ENCODE data around the gene NHERF2. TPM values are rescaled to one million over a fixed set of nuclear protein-coding genes. Genes with fewer than 3 reads are reported as not detected.
"Not testable (repeated sequence)": the region's sequence is repeated elsewhere in the genome, so short reads cannot be mapped to it uniquely, and the experiment has no call there.

Gene NHERF2
- total RNA-seq, 4 donors from 2014 or later, result 10.3 to 97.1 (median 33.1) TPM

GRCh38 chr16:2031081-2031577 is 4.4 kb downstream of the NHERF2 start:
- H3K9me3 ChIP-seq, result no peaks in the 10 kb centered on the region
- peak overlapping the region; percentile 80 to 83 for H3K27ac ChIP-seq
- no peak for TF ChIP-seq POLR2A (IDR thresholded peaks at IDR 0.05)
- no peaks in the 10 kb centered on the region for H3K27me3 ChIP-seq
- no peaks in the 10 kb centered on the region for H3K36me3 ChIP-seq
- intact Hi-C loops (cut with DNase I; ENCODE audit: low total_unique reads), result no loop called here
- no peak overlapping the region for H3K4me3 ChIP-seq
- DNase-seq, result no peak
- H3K4me1 ChIP-seq, result peaks cover 0 to 20% of the 10 kb centered on the region in 2 donors

DNA sequence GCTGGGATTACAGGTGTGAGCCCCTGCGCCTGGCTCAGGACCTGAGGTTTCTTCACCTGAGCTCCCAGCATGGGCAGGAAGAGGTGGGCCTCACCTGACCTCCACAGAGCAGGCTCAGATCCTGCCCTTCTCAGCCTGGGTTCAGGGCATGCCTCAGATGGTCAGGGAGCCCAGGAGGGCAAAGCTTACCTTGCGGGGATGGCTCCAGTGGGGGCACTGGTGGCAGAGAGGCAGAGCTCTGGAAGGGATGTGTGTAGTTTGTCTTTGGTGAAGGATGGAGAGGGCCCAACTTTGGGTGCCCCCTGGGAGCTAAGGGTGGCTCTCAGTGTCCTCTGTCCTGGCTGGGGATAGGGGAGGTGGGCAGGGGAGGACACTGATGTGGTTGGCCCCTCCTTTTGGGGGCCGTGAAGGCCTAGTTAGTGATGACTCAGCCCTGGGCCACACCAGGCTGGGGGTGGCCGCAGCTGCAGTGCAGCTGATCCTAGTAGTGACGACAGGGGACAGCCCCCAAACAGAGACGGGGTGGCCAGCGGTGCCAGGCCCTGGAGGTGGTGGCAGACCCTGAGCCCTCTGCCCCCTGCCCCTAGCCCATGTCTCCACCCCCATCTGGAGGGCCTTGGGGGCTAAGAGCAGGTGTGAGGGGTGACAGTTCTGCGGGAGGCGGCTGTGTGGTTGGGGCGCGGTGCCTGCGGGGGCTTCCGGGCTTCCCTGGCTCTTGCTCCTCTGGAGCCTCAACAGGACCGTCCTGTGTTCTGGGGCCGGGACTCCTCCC is 5.8 kb downstream of the NHERF2 start:
- peak in 1 of 2 donors; percentile 41 for DNase-seq
- Histone ChIP-seq H3K27ac (peak overlapping the region; percentile 80 to 83), H3K4me1 (peaks cover 0 to 29% of the 10 kb centered on the region in 2 donors), H3K27me3 (no peaks in the 10 kb centered on the region), H3K4me3 (peak overlapping the region in 1 of 2 donors; percentile 14), H3K9me3 (no peaks in the 10 kb centered on the region), H3K36me3 (no peaks in the 10 kb centered on the region)
- TF ChIP-seq CTCF (IDR thresholded peaks at IDR 0.05) (no peak), POLR2A (IDR thresholded peaks at IDR 0.05) (no peak)
- intact Hi-C loops (cut with DNase I; ENCODE audit: low total_unique reads), result no loop called here

DNA sequence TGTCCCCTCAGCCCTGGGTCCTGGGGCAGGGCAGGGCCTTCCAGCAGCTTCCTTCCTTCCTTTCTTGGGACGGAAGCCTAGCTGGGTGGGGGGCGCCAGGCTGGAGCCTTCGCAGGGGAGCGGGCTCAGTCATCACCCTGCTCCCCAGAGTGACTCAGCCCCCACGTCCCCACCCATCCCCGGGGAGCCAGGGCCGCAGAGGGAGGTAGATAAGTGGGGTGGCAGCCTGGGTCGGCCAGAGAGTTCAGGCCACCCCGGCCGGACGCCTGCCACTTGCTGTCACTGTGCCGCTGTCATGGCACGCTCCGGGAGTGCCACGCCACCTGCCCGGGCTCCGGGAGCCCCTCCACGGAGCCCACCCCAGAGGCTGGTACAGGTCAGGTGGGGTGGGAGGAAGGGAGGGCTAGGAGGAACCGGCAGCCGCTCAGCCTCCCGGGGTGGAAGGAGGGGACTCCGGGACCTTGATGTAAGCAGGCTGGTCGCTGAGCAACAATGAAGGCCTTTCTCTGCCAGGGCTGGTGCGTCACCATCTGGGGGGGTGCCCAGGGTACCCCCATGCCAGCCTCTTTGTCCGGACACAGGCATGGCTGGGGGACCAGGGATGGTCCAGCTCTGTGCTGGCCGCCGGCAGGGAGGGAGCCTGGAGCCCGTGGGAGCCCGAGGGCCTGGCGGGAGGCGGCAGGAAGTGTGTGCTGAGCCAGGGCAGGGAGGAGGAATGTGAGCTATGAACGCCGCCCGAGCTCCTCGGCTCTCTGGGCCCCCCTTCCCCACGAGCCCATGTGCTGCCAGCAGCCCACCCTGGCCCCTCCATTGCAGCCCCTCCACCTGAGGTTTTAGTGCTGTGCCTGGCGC is 6.6 kb downstream of the NHERF2 start:
- intact Hi-C loops (cut with DNase I; ENCODE audit: low total_unique reads), result no loop called here
- H3K4me1 ChIP-seq, result peaks cover 0 to 32% of the 10 kb centered on the region in 2 donors
- DNase-seq, result peak; percentile 71 to 72
- no peaks in the 10 kb centered on the region for H3K9me3 ChIP-seq
- peak overlapping the region; percentile 14 to 20 for H3K4me3 ChIP-seq
- peak overlapping the region; percentile 80 to 83 for H3K27ac ChIP-seq
- TF ChIP-seq CTCF (IDR thresholded peaks at IDR 0.05) (no peak), POLR2A (IDR thresholded peaks at IDR 0.05) (no peak)
- H3K36me3 ChIP-seq, result no peaks in the 10 kb centered on the region
- no peaks in the 10 kb centered on the region for H3K27me3 ChIP-seq

DNA sequence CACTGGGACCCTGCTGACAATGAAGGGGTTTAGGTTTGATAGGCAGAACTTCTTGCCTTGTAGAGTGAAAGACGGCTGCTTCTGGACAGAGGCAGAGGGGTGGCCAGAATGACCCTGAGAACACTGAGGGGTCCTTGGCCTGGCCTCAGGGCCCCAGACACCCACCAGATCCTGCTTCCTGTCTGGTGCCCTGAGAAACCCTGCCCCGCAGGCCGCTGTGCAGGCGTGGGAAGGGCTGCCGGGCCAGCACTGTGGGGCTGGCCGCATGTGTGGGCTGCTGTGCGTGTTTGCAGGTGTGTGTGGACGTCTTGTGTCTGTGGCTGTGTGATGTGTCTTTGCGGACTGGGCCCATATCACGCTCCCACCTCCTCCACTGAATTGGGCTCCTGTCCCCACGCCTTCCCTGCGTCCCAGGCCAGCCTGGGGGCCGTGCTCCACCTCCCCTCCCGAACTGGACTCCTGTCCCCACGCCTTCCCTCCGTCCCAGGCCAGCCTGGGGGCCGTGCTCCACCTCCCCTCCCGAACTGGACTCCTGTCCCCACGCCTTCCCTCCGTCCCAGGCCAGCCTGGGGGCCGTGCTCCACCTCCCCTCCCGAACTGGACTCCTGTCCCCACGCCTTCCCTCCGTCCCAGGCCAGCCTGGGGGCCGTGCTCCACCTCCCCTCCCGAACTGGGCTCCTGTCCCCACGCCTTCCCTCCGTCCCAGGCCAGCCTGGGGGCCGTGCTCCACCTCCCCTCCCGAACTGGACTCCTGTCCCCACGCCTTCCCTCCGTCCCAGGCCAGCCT is 7.4 kb downstream of the NHERF2 start:
- H3K36me3 ChIP-seq; H3K27me3 ChIP-seq; H3K9me3 ChIP-seq; DNase-seq; intact Hi-C loops (cut with DNase I; ENCODE audit: low total_unique reads): not testable (repeated sequence)
- Histone ChIP-seq H3K4me3 (peak overlapping the region; percentile 14 to 20), H3K4me1 (peaks cover 0 to 32% of the 10 kb centered on the region in 2 donors), H3K27ac (peak overlapping the region; percentile 91 to 92)

DNA sequence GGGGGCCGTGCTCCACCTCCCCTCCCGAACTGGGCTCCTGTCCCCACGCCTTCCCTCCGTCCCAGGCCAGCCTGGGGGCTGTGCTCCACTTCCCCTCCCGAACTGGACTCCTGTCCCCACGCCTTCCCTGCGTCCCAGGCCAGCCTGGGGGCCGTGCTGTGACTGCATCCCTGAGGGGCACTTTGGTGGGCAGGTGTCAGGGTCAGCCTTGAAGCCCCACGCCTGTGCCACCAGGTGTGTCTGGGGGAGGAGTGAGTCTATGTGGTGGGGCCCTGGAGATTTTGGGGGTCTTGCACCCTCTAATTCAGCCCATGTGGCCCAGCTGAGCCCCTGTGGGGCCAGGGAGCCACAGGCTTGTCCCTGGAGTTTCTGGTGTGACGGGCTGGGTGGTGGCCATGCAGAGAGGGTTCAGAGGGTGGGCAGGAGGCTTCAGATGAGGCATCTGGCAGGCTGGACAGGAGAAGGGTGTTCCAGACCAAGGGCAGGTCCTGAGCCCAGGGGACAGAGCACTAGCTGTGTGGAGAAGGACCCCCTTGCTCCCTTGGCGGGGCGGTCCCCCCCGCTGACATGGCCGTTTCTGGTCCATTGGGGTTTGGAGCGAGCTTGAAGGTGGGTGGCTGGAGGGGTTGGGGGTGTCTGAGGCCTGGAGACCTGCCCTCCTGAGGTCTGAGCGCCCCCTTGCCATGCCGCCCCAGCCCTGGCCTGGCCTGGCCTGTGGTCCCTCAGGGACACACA is 8.2 kb downstream of the NHERF2 start:
- H3K27ac ChIP-seq, result peak overlapping the region; percentile 91 to 92
- peak in 1 of 2 donors; percentile 39 for DNase-seq
- TF ChIP-seq POLR2A (IDR thresholded peaks at IDR 0.05), result no peak
- no peak for TF ChIP-seq CTCF (IDR thresholded peaks at IDR 0.05)
- no peaks in the 10 kb centered on the region for H3K36me3 ChIP-seq
- H3K9me3 ChIP-seq, result no peaks in the 10 kb centered on the region
- intact Hi-C loops (cut with DNase I; ENCODE audit: low total_unique reads), result no loop called here
- peaks cover 0 to 32% of the 10 kb centered on the region in 2 donors for H3K4me1 ChIP-seq
- no peaks in the 10 kb centered on the region for H3K27me3 ChIP-seq
- peak overlapping the region in 1 of 2 donors; percentile 8 for H3K4me3 ChIP-seq

All from uterus (tissue), 4 donors.